Measurements from ENCODE around the gene IFI27L2. TPM values are rescaled to one million over a fixed set of nuclear protein-coding genes. Genes with fewer than 3 reads are reported as not detected.

The IFI27L2 gene
- total and polyA plus RNA-seq, 2 experiments from 2014 or later: 23.4 to 38.5 TPM

DNA sequence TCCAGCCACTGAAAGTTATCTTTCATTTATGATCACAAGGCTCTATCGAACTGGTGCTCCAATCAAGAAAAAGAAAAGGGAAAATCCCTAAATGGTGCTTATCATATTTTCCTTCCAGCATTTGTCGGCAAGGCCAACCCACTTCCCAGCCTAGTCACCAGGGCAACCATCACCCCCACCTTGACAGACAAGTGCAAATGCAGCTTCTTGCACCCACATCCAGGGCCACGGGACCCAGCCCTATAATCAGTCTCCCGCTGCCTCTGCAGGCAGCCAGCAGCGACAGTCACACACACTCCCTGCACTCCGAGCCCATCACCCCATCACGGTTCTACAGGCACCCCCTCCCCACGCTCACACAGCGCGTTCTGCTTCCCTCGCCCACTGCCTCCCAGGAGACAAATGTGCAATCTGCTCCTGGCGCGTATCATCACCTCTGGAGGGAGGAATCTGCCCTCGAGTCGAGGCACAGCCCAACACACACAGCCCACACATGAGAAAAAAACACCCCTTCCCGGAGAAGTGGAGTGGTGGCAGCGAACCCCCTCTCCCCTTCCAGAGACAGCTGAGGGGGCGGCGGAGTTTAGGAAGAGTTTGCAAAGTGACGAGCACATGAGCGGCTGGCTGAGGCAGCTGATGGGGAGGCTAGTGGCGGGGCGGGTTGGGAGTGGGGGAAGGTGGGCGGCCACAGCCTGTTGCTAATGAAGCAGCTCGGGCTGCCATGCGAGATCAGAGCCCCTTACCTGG is 35.5 kb upstream of the IFI27L2 start:
- Mint-ChIP-seq H3K9me3 (no peaks in the 10 kb centered on the region; the same call in 2 of the 3 replicates), H3K27ac (no peak overlapping the region), H3K36me3 (ENCODE audit: low read depth) (no peaks in the 10 kb centered on the region), H3K4me3 (peak overlapping the region; percentile 35), H3K27me3 (ENCODE audit: insufficient read depth, low read depth, poor library complexity) (peaks cover 12% of the 10 kb centered on the region), H3K4me1 (peaks cover 25% of the 10 kb centered on the region)
- H3K36me3 ChIP-seq (ENCODE audit: insufficient read depth): no peaks in the 10 kb centered on the region
- H4K20me1 ChIP-seq (replicated peaks; ENCODE audit: insufficient read depth): no peaks in the 10 kb centered on the region
- H3K4me2 ChIP-seq: peak overlapping the region; percentile 80
- H2AFZ ChIP-seq: peak overlapping the region; percentile 99
- no peaks in the 10 kb centered on the region for H3K79me2 ChIP-seq (replicated peaks; ENCODE audit: insufficient read depth)
- peaks cover 11% of the 10 kb centered on the region for H3K27me3 ChIP-seq (ENCODE audit: insufficient read depth)
- H3K4me3 ChIP-seq: peak overlapping the region; percentile 51
- TF ChIP-seq, protein P1, sequence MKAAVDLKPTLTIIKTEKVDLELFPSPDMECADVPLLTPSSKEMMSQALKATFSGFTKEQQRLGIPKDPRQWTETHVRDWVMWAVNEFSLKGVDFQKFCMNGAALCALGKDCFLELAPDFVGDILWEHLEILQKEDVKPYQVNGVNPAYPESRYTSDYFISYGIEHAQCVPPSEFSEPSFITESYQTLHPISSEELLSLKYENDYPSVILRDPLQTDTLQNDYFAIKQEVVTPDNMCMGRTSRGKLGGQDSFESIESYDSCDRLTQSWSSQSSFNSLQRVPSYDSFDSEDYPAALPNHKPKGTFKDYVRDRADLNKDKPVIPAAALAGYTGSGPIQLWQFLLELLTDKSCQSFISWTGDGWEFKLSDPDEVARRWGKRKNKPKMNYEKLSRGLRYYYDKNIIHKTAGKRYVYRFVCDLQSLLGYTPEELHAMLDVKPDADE (IDR thresholded peaks at IDR 0.05): no peak
- no peak for TF ChIP-seq ZNF114 (CRISPR knock-in tag; IDR thresholded peaks at IDR 0.05)
- no peak for TF ChIP-seq STAT1 (IDR thresholded peaks at IDR 0.05; ENCODE audit: unreplicated experiment)
- TF ChIP-seq, protein P2, sequence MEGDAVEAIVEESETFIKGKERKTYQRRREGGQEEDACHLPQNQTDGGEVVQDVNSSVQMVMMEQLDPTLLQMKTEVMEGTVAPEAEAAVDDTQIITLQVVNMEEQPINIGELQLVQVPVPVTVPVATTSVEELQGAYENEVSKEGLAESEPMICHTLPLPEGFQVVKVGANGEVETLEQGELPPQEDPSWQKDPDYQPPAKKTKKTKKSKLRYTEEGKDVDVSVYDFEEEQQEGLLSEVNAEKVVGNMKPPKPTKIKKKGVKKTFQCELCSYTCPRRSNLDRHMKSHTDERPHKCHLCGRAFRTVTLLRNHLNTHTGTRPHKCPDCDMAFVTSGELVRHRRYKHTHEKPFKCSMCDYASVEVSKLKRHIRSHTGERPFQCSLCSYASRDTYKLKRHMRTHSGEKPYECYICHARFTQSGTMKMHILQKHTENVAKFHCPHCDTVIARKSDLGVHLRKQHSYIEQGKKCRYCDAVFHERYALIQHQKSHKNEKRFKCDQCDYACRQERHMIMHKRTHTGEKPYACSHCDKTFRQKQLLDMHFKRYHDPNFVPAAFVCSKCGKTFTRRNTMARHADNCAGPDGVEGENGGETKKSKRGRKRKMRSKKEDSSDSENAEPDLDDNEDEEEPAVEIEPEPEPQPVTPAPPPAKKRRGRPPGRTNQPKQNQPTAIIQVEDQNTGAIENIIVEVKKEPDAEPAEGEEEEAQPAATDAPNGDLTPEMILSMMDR (conservative IDR thresholded peaks at IDR 0.05; ENCODE audit: low read depth in 2 of 2): no peak
- TF ChIP-seq, protein P3, sequence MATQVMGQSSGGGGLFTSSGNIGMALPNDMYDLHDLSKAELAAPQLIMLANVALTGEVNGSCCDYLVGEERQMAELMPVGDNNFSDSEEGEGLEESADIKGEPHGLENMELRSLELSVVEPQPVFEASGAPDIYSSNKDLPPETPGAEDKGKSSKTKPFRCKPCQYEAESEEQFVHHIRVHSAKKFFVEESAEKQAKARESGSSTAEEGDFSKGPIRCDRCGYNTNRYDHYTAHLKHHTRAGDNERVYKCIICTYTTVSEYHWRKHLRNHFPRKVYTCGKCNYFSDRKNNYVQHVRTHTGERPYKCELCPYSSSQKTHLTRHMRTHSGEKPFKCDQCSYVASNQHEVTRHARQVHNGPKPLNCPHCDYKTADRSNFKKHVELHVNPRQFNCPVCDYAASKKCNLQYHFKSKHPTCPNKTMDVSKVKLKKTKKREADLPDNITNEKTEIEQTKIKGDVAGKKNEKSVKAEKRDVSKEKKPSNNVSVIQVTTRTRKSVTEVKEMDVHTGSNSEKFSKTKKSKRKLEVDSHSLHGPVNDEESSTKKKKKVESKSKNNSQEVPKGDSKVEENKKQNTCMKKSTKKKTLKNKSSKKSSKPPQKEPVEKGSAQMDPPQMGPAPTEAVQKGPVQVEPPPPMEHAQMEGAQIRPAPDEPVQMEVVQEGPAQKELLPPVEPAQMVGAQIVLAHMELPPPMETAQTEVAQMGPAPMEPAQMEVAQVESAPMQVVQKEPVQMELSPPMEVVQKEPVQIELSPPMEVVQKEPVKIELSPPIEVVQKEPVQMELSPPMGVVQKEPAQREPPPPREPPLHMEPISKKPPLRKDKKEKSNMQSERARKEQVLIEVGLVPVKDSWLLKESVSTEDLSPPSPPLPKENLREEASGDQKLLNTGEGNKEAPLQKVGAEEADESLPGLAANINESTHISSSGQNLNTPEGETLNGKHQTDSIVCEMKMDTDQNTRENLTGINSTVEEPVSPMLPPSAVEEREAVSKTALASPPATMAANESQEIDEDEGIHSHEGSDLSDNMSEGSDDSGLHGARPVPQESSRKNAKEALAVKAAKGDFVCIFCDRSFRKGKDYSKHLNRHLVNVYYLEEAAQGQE (IDR thresholded peaks at IDR 0.05; ENCODE audit: unreplicated experiment): no peak
- TF ChIP-seq ZNF331 (CRISPR knock-in tag; IDR thresholded peaks at IDR 0.05; ENCODE audit: low read depth): no peak
- TF ChIP-seq NANOG (IDR thresholded peaks at IDR 0.05; ENCODE audit: borderline replicate concordance): no peak
- no peak for TF ChIP-seq EZH2phosphoT487 (IDR thresholded peaks at IDR 0.05; ENCODE audit: unreplicated experiment)
- TF ChIP-seq, protein P4, sequence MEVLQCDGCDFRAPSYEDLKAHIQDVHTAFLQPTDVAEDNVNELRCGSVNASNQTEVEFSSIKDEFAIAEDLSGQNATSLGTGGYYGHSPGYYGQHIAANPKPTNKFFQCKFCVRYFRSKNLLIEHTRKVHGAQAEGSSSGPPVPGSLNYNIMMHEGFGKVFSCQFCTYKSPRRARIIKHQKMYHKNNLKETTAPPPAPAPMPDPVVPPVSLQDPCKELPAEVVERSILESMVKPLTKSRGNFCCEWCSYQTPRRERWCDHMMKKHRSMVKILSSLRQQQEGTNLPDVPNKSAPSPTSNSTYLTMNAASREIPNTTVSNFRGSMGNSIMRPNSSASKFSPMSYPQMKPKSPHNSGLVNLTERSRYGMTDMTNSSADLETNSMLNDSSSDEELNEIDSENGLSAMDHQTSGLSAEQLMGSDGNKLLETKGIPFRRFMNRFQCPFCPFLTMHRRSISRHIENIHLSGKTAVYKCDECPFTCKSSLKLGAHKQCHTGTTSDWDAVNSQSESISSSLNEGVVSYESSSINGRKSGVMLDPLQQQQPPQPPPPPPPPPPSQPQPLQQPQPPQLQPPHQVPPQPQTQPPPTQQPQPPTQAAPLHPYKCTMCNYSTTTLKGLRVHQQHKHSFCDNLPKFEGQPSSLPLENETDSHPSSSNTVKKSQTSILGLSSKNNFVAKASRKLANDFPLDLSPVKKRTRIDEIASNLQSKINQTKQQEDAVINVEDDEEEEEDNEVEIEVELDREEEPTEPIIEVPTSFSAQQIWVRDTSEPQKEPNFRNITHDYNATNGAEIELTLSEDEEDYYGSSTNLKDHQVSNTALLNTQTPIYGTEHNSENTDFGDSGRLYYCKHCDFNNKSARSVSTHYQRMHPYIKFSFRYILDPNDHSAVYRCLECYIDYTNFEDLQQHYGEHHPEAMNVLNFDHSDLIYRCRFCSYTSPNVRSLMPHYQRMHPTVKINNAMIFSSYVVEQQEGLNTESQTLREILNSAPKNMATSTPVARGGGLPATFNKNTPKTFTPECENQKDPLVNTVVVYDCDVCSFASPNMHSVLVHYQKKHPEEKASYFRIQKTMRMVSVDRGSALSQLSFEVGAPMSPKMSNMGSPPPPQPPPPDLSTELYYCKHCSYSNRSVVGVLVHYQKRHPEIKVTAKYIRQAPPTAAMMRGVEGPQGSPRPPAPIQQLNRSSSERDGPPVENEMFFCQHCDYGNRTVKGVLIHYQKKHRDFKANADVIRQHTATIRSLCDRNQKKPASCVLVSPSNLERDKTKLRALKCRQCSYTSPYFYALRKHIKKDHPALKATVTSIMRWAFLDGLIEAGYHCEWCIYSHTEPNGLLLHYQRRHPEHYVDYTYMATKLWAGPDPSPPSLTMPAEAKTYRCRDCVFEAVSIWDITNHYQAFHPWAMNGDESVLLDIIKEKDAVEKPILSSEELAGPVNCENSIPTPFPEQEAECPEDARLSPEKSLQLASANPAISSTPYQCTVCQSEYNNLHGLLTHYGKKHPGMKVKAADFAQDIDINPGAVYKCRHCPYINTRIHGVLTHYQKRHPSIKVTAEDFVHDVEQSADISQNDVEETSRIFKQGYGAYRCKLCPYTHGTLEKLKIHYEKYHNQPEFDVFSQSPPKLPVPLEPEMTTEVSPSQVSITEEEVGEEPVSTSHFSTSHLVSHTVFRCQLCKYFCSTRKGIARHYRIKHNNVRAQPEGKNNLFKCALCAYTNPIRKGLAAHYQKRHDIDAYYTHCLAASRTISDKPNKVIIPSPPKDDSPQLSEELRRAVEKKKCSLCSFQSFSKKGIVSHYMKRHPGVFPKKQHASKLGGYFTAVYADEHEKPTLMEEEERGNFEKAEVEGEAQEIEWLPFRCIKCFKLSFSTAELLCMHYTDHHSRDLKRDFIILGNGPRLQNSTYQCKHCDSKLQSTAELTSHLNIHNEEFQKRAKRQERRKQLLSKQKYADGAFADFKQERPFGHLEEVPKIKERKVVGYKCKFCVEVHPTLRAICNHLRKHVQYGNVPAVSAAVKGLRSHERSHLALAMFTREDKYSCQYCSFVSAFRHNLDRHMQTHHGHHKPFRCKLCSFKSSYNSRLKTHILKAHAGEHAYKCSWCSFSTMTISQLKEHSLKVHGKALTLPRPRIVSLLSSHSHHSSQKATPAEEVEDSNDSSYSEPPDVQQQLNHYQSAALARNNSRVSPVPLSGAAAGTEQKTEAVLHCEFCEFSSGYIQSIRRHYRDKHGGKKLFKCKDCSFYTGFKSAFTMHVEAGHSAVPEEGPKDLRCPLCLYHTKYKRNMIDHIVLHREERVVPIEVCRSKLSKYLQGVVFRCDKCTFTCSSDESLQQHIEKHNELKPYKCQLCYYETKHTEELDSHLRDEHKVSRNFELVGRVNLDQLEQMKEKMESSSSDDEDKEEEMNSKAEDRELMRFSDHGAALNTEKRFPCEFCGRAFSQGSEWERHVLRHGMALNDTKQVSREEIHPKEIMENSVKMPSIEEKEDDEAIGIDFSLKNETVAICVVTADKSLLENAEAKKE (CRISPR knock-in tag; IDR thresholded peaks at IDR 0.05): no peak
- no peak for TF ChIP-seq EZH2 (IDR thresholded peaks at IDR 0.05; ENCODE audit: low read depth, unreplicated experiment)
- TF ChIP-seq JUNB (IDR thresholded peaks at IDR 0.05; ENCODE audit: unreplicated experiment): no peak
- no peak for TF ChIP-seq CREB1 (CRISPR knock-in tag; IDR thresholded peaks at IDR 0.05; ENCODE audit: low read depth)
- no peak for TF ChIP-seq POLR2AphosphoS5 (IDR thresholded peaks at IDR 0.05; ENCODE audit: low read depth)
- H3K4me1 ChIP-seq (ENCODE audit: insufficient read depth): peaks cover 17% of the 10 kb centered on the region
- no peaks in the 10 kb centered on the region for H3F3A ChIP-seq (replicated peaks; ENCODE audit: low read depth)
- no peak overlapping the region for H3K27ac ChIP-seq (ENCODE audit: low read depth)
- DNase-seq (ENCODE audit: low spot score): peak; percentile 51
- ATAC-seq: peak; percentile 76
- H3K9me2 ChIP-seq (ENCODE audit: insufficient read depth): no peaks in the 10 kb centered on the region
